ENCODE data around the gene LRRC28. TPM values are rescaled to one million over a fixed set of nuclear protein-coding genes. Genes with fewer than 3 reads are reported as not detected.

Gene LRRC28
- total RNA-seq, 2 experiments from 2014 or later, result 15.8 to 18.9 TPM

GRCh38 chr15:99279827-99280226 lies 28.5 kb downstream of the LRRC28 start:
- intact Hi-C loops (cut with micrococcal nuclease), result loop anchor here (1.0 to 10.0 kb wide), 4 partner anchors 27 to 832 kb away; no protein-coding TSS in a partner anchor
- no peaks in the 10 kb centered on the region for H3K9me3 Mint-ChIP-seq
- peaks cover 4% of the 10 kb centered on the region for H3K36me3 Mint-ChIP-seq (ENCODE audit: low read depth)
- H3K27me3 Mint-ChIP-seq (ENCODE audit: low read depth), result no peaks in the 10 kb centered on the region
- peaks cover 46% of the 10 kb centered on the region for H3K4me1 Mint-ChIP-seq (ENCODE audit: low read depth)
- peak overlapping the region; percentile 63 for H3K27ac Mint-ChIP-seq
- no peak overlapping the region for H3K4me3 Mint-ChIP-seq
- DNase-seq, result peak; percentile 56
- CTCF ChIA-PET, result interaction anchor here (1.0 to 1.3 kb wide), 2 partner anchors 284 to 424 kb away, joined by 4 to 6 read pairs; no protein-coding TSS in a partner anchor

GRCh38 chr15:99282121-99282520 lies 30.8 kb downstream of the LRRC28 start:
- H3K36me3 Mint-ChIP-seq (ENCODE audit: low read depth), result peaks cover 4% of the 10 kb centered on the region
- H3K27me3 Mint-ChIP-seq (ENCODE audit: low read depth), result no peaks in the 10 kb centered on the region
- no peak overlapping the region for H3K4me3 Mint-ChIP-seq
- intact Hi-C loops (cut with micrococcal nuclease), result loop anchor here (1.0 kb wide), 1 partner anchor 89 kb away; no protein-coding TSS in a partner anchor
- no peaks in the 10 kb centered on the region for H3K9me3 Mint-ChIP-seq
- no peak for DNase-seq
- CTCF ChIA-PET, result interaction anchor here (0.9 to 1.9 kb wide), 4 partner anchors 9 to 474 kb away, joined by 3 to 16 read pairs (median 8); no protein-coding TSS in a partner anchor
- peaks cover 43% of the 10 kb centered on the region for H3K4me1 Mint-ChIP-seq (ENCODE audit: low read depth)
- H3K27ac Mint-ChIP-seq, result no peak overlapping the region

- intact Hi-C loops (cut with micrococcal nuclease), result loop anchor here (1.0 kb wide), 1 partner anchor 89 kb away; no protein-coding TSS in a partner anchor
- Mint-ChIP-seq H3K27me3 (ENCODE audit: low read depth) (no peaks in the 10 kb centered on the region), H3K27ac (no peak overlapping the region), H3K36me3 (ENCODE audit: low read depth) (peaks cover 5% of the 10 kb centered on the region), H3K4me3 (no peak overlapping the region), H3K9me3 (no peaks in the 10 kb centered on the region), H3K4me1 (ENCODE audit: low read depth) (peaks cover 41% of the 10 kb centered on the region)
- no peak for DNase-seq
- CTCF ChIA-PET, result interaction anchor here (1.9 kb wide), 1 partner anchor 10 kb away, joined by 16 read pairs; no protein-coding TSS in a partner anchor
Observed at GRCh38 chr15:99282586-99282985, 31.3 kb downstream of the LRRC28 start.

- intact Hi-C loops (cut with micrococcal nuclease), result no loop called here
- no peaks in the 10 kb centered on the region for H3K9me3 Mint-ChIP-seq
- no peak overlapping the region for H3K27ac Mint-ChIP-seq
Observed at GRCh38 chr15:99283717-99284116, 32.4 kb downstream of the LRRC28 start.

GRCh38 chr15:99291643-99292042 lies 40.4 kb downstream of the LRRC28 start:
- no peak for DNase-seq
- CTCF ChIA-PET, result no interaction called here
- Mint-ChIP-seq H3K9me3 (peaks cover 6% of the 10 kb centered on the region), H3K4me3 (no peak overlapping the region), H3K36me3 (ENCODE audit: low read depth) (peaks cover 23% of the 10 kb centered on the region), H3K27ac (no peak overlapping the region), H3K27me3 (ENCODE audit: low read depth) (no peaks in the 10 kb centered on the region), H3K4me1 (ENCODE audit: low read depth) (no peaks in the 10 kb centered on the region)
- intact Hi-C loops (cut with micrococcal nuclease), result no loop called here

More at GRCh38 chr15:99283717-99284116, 32.4 kb downstream of the LRRC28 start:
- CTCF ChIA-PET, result interaction anchor here (2.1 kb wide), 1 partner anchor 420 kb away, joined by 8 read pairs; no protein-coding TSS in a partner anchor
- DNase-seq, result no peak
- peaks cover 40% of the 10 kb centered on the region for H3K4me1 Mint-ChIP-seq (ENCODE audit: low read depth)
- H3K27me3 Mint-ChIP-seq (ENCODE audit: low read depth), result no peaks in the 10 kb centered on the region
- peaks cover 5% of the 10 kb centered on the region for H3K36me3 Mint-ChIP-seq (ENCODE audit: low read depth)
- no peak overlapping the region for H3K4me3 Mint-ChIP-seq

- H3K27me3 Mint-ChIP-seq (ENCODE audit: low read depth), result no peaks in the 10 kb centered on the region
- H3K4me3 Mint-ChIP-seq, result no peak overlapping the region
- no peak for DNase-seq
- intact Hi-C loops (cut with micrococcal nuclease), result no loop called here
- H3K36me3 Mint-ChIP-seq (ENCODE audit: low read depth), result peaks cover 22% of the 10 kb centered on the region
- CTCF ChIA-PET, result no interaction called here
- H3K9me3 Mint-ChIP-seq, result peaks cover 6% of the 10 kb centered on the region
- no peak overlapping the region for H3K27ac Mint-ChIP-seq
- H3K4me1 Mint-ChIP-seq (ENCODE audit: low read depth), result no peaks in the 10 kb centered on the region
Observed at GRCh38 chr15:99295840-99296239, 44.6 kb downstream of the LRRC28 start.

GRCh38 chr15:99296386-99296785 lies 45.1 kb downstream of the LRRC28 start:
- intact Hi-C loops (cut with micrococcal nuclease), result no loop called here
- peaks cover 22% of the 10 kb centered on the region for H3K36me3 Mint-ChIP-seq (ENCODE audit: low read depth)
- no peaks in the 10 kb centered on the region for H3K27me3 Mint-ChIP-seq (ENCODE audit: low read depth)
- DNase-seq, result no peak
- H3K4me3 Mint-ChIP-seq, result no peak overlapping the region
- H3K4me1 Mint-ChIP-seq (ENCODE audit: low read depth), result no peaks in the 10 kb centered on the region
- no peak overlapping the region for H3K27ac Mint-ChIP-seq
- CTCF ChIA-PET, result no interaction called here
- peaks cover 6% of the 10 kb centered on the region for H3K9me3 Mint-ChIP-seq

GRCh38 chr15:99303907-99304306 lies 52.6 kb downstream of the LRRC28 start:
- Mint-ChIP-seq H3K27ac (no peak overlapping the region), H3K36me3 (ENCODE audit: low read depth) (peaks cover 1% of the 10 kb centered on the region), H3K4me1 (ENCODE audit: low read depth) (no peaks in the 10 kb centered on the region), H3K9me3 (no peaks in the 10 kb centered on the region), H3K4me3 (no peak overlapping the region), H3K27me3 (ENCODE audit: low read depth) (no peaks in the 10 kb centered on the region)
- intact Hi-C loops (cut with micrococcal nuclease), result no loop called here
- no peak for DNase-seq
- CTCF ChIA-PET, result interaction anchor here (0.7 kb wide), 1 partner anchor 400 kb away, joined by 3 read pairs; no protein-coding TSS in a partner anchor

GRCh38 chr15:99305761-99306505 lies 54.7 kb downstream of the LRRC28 start:
- H3K4me3 Mint-ChIP-seq, result no peak overlapping the region
- intact Hi-C loops (cut with micrococcal nuclease), result no loop called here
- H3K4me1 Mint-ChIP-seq (ENCODE audit: low read depth), result no peaks in the 10 kb centered on the region
- CTCF ChIA-PET, result interaction anchor here (0.9 kb wide), 1 partner anchor 25 kb away, joined by 3 read pairs; no protein-coding TSS in a partner anchor
- no peaks in the 10 kb centered on the region for H3K9me3 Mint-ChIP-seq
- H3K27me3 Mint-ChIP-seq (ENCODE audit: low read depth), result no peaks in the 10 kb centered on the region
- H3K36me3 Mint-ChIP-seq (ENCODE audit: low read depth), result peaks cover 1% of the 10 kb centered on the region
- no peak overlapping the region for H3K27ac Mint-ChIP-seq
- DNase-seq, result no peak

GRCh38 chr15:99306694-99307338 lies 55.5 kb downstream of the LRRC28 start:
- no peaks in the 10 kb centered on the region for H3K27me3 Mint-ChIP-seq (ENCODE audit: low read depth)
- no peak overlapping the region for H3K27ac Mint-ChIP-seq
- no peak overlapping the region for H3K4me3 Mint-ChIP-seq
- CTCF ChIA-PET, result no interaction called here
- H3K9me3 Mint-ChIP-seq, result no peaks in the 10 kb centered on the region
- no peak for DNase-seq
- intact Hi-C loops (cut with micrococcal nuclease), result no loop called here
- H3K4me1 Mint-ChIP-seq (ENCODE audit: low read depth), result no peaks in the 10 kb centered on the region
- H3K36me3 Mint-ChIP-seq (ENCODE audit: low read depth), result peaks cover 1% of the 10 kb centered on the region

- intact Hi-C loops (cut with micrococcal nuclease), result no loop called here
- H3K36me3 Mint-ChIP-seq (ENCODE audit: low read depth), result peaks cover 1% of the 10 kb centered on the region
- no peaks in the 10 kb centered on the region for H3K4me1 Mint-ChIP-seq (ENCODE audit: low read depth)
- H3K27me3 Mint-ChIP-seq (ENCODE audit: low read depth), result no peaks in the 10 kb centered on the region
- no peak for DNase-seq
- peaks cover 2% of the 10 kb centered on the region for H3K9me3 Mint-ChIP-seq
- H3K27ac Mint-ChIP-seq, result no peak overlapping the region
- CTCF ChIA-PET, result interaction anchor here (1.1 kb wide), 1 partner anchor 63 kb away, joined by 3 read pairs; no protein-coding TSS in a partner anchor
- H3K4me3 Mint-ChIP-seq, result no peak overlapping the region
Observed at GRCh38 chr15:99307735-99308134, 56.5 kb downstream of the LRRC28 start.

- Mint-ChIP-seq H3K36me3 (ENCODE audit: low read depth) (peaks cover 8% of the 10 kb centered on the region), H3K9me3 (peaks cover 8% of the 10 kb centered on the region), H3K4me1 (ENCODE audit: low read depth) (no peaks in the 10 kb centered on the region), H3K4me3 (no peak overlapping the region), H3K27ac (no peak overlapping the region), H3K27me3 (ENCODE audit: low read depth) (no peaks in the 10 kb centered on the region)
- intact Hi-C loops (cut with micrococcal nuclease), result no loop called here
- CTCF ChIA-PET, result no interaction called here
- DNase-seq, result no peak
Observed at GRCh38 chr15:99310745-99311144, 59.5 kb downstream of the LRRC28 start.
